HG02623 (cell line): ENCODE measurements around the gene DNA2.
"Not testable (repeated sequence)": the region's sequence is repeated elsewhere in the genome, so short reads cannot be mapped to it uniquely, and the experiment has no call there.

Source experiments
- ATAC-seq: cut with Tn5 transposase; IDR thresholded peaks from one replicate; pipeline ENCODE4 v1.9.1; 2021; ENCODE audit warnings: moderate library complexity; ENCODE audit not compliant: unreplicated experiment

The DNA2 gene

GRCh38 chr10:68471586-68472408 is at the start of gene DNA2:
Gene DNA2, minus strand, starts transcription at chr10:68471973. Its CDS starts 109 bp downstream, at chr10:68471864.
- ATAC-seq = peak; percentile 91

GRCh38 chr10:68518609-68519008 is 46.8 kb upstream of the DNA2 start:
- ATAC-seq = not testable (repeated sequence)

- ATAC-seq = no peak
These were observed 45.4 kb upstream of the DNA2 start for GRCh38 chr10:68517188-68517587.

- no peak for ATAC-seq
These were observed 45.0 kb upstream of the DNA2 start for GRCh38 chr10:68516766-68517165.

- not testable (repeated sequence) for ATAC-seq
These were observed 44.4 kb upstream of the DNA2 start for GRCh38 chr10:68516216-68516615.

- ATAC-seq = no peak
These were observed 36.3 kb upstream of the DNA2 start for GRCh38 chr10:68508090-68508489.

- ATAC-seq = no peak
These were observed 34.6 kb upstream of the DNA2 start for GRCh38 chr10:68506411-68506810.

- ATAC-seq = no peak
These were observed 31.1 kb upstream of the DNA2 start for GRCh38 chr10:68502846-68503245.

- ATAC-seq = no peak
These were observed 29.9 kb upstream of the DNA2 start for GRCh38 chr10:68501691-68502090.

GRCh38 chr10:68499544-68499943 is 27.8 kb upstream of the DNA2 start:
- no peak for ATAC-seq

GRCh38 chr10:68496072-68496471 is 24.3 kb upstream of the DNA2 start:
- ATAC-seq = no peak

- ATAC-seq = no peak
These were observed 20.3 kb upstream of the DNA2 start for GRCh38 chr10:68492118-68492517.

GRCh38 chr10:68489919-68490318 is 18.1 kb upstream of the DNA2 start:
- no peak for ATAC-seq

GRCh38 chr10:68474021-68474420 is 2.2 kb upstream of the DNA2 start:
- ATAC-seq = no peak

- ATAC-seq = no peak
These were observed 649 bp downstream of the DNA2 start for GRCh38 chr10:68471063-68471585.

GRCh38 chr10:68470300-68470699 is 1.5 kb downstream of the DNA2 start:
- ATAC-seq = no peak

- no peak for ATAC-seq
These were observed 1.9 kb downstream of the DNA2 start for GRCh38 chr10:68469838-68470237.

GRCh38 chr10:68464729-68465128 is 7.0 kb downstream of the DNA2 start:
- not testable (repeated sequence) for ATAC-seq

- ATAC-seq = no peak
These were observed 8.2 kb downstream of the DNA2 start for GRCh38 chr10:68463365-68464093.

- ATAC-seq = no peak
These were observed 9.2 kb downstream of the DNA2 start for GRCh38 chr10:68462536-68462935.

GRCh38 chr10:68461032-68461431 is 10.7 kb downstream of the DNA2 start:
- no peak for ATAC-seq

- not testable (repeated sequence) for ATAC-seq
These were observed 22.1 kb downstream of the DNA2 start for GRCh38 chr10:68449698-68450097.
